ENCODE measurements around the gene HIP1. TPM values are rescaled to one million over a fixed set of nuclear protein-coding genes. Genes with fewer than 3 reads are reported as not detected.

The HIP1 gene
- total and polyA plus RNA-seq, 9 of the 15 experiments (the other 6 are each of a cell fraction or from before 2014, with no cell fraction given), result 2.4 to 13.7 (median 9.5) TPM

GRCh38 chr7:75624134-75624832 lies 114.5 kb downstream of the HIP1 start:
- intact Hi-C loops (cut with micrococcal nuclease), result no loop called here
- Histone ChIP-seq H3K9me1 (ENCODE audit: control insufficient read depth, insufficient read depth, low read length) (no peaks in the 10 kb centered on the region), H3K4me3 (no peak overlapping the region), H4K20me1 (replicated peaks; ENCODE audit: control insufficient read depth, insufficient read depth, low read length) (no peaks in the 10 kb centered on the region), H3K27ac (ENCODE audit: extremely low read depth, low read depth, low read length) (peak overlapping the region; percentile 67; the same call in 2 of the 3 replicates), H3K4me2 (ENCODE audit: insufficient read depth, low read length) (peak overlapping the region; percentile 48), H3K27me3 (ENCODE audit: control insufficient read depth in 2 of 2, insufficient read depth in 2 of 2, low read length in 2 of 2) (no peaks in the 10 kb centered on the region), H2AFZ (ENCODE audit: low read depth, low read length) (peak overlapping the region; percentile 47), H3K9me3 (replicated peaks; ENCODE audit: control insufficient read depth, insufficient read depth, low read depth, low read length) (peaks cover 8% of the 10 kb centered on the region), H3K79me2 (ENCODE audit: control insufficient read depth, insufficient read depth, low read length) (no peaks in the 10 kb centered on the region; the same call in 2 of the 3 replicates), H3K4me1 (replicated peaks in 1 of 2; ENCODE audit: control insufficient read depth in 2 of 2, insufficient read depth in 2 of 2, low read length in 2 of 2) (peaks cover 0 to 11% of the 10 kb centered on the region in 2 experiments; a peak in 2 of 5 replicates), H3K9ac (ENCODE audit: insufficient read depth in 1 of 2, low read depth in 2 of 2, low read length in 2 of 2) (peak overlapping the region; percentile 44 to 46; a peak in 3 of 4 replicates), H3K36me3 (ENCODE audit: control insufficient read depth, insufficient read depth, low read length) (no peaks in the 10 kb centered on the region)
- CTCF ChIA-PET (ENCODE audit: low intra/inter-chr PET ratio), result no interaction called here
- in situ Hi-C loops (cut with MboI), result no loop called here
- POLR2A ChIA-PET, result interaction anchor here (0.6 to 1.3 kb wide), 10 partner anchors 8 to 297 kb away, joined by 3 to 5 read pairs (median 4); no protein-coding TSS in a partner anchor
- DNase-seq (ENCODE audit: extremely low read depth in 1 of 4, low spot score in 3 of 4) (peak in 2 of 4 experiments; percentile 61 to 71), ATAC-seq (peak; percentile 94), FAIRE-seq (peak; percentile 29)
- 24% methylated on average over 13 of the region's 13 CpGs for WGBS (ENCODE audit: insufficient coverage, low coverage, missing lambda C conversion rate)
- TSS peak; percentile 89 for BruUV-seq (replicated peaks)
- TF ChIP-seq ZNF518B (CRISPR knock-in tag; IDR thresholded peaks at IDR 0.05) (no peak), ZNF184 (CRISPR knock-in tag; IDR thresholded peaks at IDR 0.05) (no peak), ZNF592 (IDR thresholded peaks at IDR 0.05) (peak; percentile 81; the same call in 1 of the 2 replicates), CBX3 (IDR thresholded peaks at IDR 0.05; ENCODE audit: borderline replicate concordance in 1 of 2, low read length in 2 of 2) (no peak), USF2 (CRISPR knock-in tag; IDR thresholded peaks at IDR 0.05) (no peak), GATA2 (CRISPR knock-in tag; IDR thresholded peaks at IDR 0.05) (no peak), SREBF2 (CRISPR knock-in tag; IDR thresholded peaks at IDR 0.05) (no peak), CHD4 (IDR thresholded peaks at IDR 0.05; ENCODE audit: insufficient read depth, insufficient replicate concordance, low read depth, low read length, poor library complexity, severe bottlenecking) (no peak), HNRNPLL (IDR thresholded peaks at IDR 0.05; ENCODE audit: low read depth, low read length, poor library complexity, severe bottlenecking) (no peak)
